ENCODE results near the gene DSG2.

GRCh38 chr18:31509571-31509970 is 11.6 kb downstream of the DSG2 start:
- no peak for TF ChIP-seq TCF7L2 (IDR thresholded peaks at IDR 0.05; ENCODE audit: low read depth, low read length)
- TF ChIP-seq, protein P1, sequence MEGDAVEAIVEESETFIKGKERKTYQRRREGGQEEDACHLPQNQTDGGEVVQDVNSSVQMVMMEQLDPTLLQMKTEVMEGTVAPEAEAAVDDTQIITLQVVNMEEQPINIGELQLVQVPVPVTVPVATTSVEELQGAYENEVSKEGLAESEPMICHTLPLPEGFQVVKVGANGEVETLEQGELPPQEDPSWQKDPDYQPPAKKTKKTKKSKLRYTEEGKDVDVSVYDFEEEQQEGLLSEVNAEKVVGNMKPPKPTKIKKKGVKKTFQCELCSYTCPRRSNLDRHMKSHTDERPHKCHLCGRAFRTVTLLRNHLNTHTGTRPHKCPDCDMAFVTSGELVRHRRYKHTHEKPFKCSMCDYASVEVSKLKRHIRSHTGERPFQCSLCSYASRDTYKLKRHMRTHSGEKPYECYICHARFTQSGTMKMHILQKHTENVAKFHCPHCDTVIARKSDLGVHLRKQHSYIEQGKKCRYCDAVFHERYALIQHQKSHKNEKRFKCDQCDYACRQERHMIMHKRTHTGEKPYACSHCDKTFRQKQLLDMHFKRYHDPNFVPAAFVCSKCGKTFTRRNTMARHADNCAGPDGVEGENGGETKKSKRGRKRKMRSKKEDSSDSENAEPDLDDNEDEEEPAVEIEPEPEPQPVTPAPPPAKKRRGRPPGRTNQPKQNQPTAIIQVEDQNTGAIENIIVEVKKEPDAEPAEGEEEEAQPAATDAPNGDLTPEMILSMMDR (IDR thresholded peaks at IDR 0.05), result no peak

Measured in Panc1 (cell line).